AG09319 (cell line): Measurements from ENCODE around the gene HAP1.

Source experiments
- DNase-seq: peaks from one replicate; pipeline ENCODE4 v3.0.0-alpha.2; 2010; ENCODE audit warnings: low read depth; ENCODE audit errors: extremely low read depth
- TF ChIP-seq, protein P1 (sequence below): IDR thresholded peaks from 2 replicates; pipeline ENCODE4 v1.5.1; 2011; ENCODE audit warnings: low read depth, mild to moderate bottlenecking, inconsistent platforms, low read length, moderate library complexity

HAP1 gene

DNA sequence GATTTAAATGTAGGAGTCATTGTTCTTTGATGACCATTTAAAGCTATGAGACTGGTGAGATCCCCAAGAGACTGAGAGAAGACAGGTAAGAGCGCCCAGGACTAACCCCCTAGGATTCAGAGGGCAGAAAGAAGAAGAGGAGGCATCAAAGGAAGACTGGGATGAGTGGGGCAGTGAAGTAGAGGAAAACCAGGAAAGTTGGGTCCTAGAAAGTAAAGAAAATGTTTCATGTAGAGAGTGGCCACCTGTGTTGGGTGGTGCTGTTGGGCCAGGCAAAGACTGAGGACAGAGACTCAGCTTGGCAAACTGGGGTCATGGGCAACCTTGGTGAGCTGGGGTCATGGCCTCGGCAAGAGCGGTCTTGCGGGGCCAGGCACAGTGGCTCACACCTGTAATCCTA is 1.3 kb upstream of the HAP1 start:
- TF ChIP-seq, protein P1, sequence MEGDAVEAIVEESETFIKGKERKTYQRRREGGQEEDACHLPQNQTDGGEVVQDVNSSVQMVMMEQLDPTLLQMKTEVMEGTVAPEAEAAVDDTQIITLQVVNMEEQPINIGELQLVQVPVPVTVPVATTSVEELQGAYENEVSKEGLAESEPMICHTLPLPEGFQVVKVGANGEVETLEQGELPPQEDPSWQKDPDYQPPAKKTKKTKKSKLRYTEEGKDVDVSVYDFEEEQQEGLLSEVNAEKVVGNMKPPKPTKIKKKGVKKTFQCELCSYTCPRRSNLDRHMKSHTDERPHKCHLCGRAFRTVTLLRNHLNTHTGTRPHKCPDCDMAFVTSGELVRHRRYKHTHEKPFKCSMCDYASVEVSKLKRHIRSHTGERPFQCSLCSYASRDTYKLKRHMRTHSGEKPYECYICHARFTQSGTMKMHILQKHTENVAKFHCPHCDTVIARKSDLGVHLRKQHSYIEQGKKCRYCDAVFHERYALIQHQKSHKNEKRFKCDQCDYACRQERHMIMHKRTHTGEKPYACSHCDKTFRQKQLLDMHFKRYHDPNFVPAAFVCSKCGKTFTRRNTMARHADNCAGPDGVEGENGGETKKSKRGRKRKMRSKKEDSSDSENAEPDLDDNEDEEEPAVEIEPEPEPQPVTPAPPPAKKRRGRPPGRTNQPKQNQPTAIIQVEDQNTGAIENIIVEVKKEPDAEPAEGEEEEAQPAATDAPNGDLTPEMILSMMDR, result no peak
- no peak for DNase-seq

DNA sequence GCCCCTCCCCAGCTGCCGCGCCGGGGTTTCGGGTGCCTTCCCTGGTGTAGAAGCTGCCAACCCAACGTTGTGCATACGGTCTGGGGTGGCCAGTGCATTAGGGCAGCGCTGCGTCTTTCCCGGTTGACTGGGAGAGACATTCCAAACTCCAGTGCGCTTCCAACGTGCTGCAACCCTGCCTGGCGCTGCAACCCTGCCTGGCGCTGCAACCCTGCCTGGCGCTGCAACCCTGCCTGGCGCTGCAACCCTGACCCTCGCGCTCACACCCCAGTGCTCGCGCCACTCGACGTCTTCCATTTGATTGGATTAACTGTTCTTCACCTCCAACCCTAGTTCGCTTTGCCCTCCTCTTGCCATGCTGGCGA is 488 bp upstream of the HAP1 start:
- TF ChIP-seq, protein P1, result no peak
- no peak for DNase-seq

DNA sequence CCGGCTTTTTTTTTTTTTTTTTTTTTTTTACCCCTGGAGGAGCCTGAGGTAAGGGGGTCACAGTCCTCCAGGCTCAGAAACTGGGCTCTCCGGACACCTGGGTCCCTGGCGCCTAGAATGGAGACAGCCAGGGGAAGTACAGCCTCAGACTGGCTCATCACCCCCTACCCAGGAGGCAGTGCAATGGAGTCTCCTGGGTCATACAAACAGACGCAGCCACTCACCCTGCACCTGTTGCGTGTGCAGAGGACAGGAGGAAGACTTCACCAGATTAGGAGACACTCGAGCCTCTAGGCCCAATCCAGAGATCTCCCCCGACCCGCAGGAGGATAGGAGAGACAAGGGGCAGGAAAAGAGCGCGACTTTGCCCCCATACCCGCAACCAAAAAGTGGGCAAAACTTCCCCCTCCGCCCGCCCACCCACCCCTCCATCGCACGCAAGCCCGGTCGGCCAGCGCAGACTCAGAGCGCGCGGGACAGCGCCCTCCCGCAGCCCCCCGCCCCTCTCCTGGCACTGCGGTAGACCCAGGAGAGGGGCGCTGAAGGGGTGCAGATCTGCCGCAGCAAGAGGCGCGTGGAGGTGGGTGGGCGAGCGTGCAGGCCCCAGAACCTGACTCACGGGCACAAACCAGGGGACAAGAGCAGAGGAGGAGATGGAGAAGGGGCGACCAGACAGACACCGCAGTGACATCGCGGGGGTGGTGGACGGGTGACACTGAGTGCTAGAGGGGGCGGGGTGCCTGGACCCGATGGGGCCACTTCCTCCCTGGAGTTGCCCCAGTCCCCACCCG is 900 bp downstream of the HAP1 start:
- TF ChIP-seq, protein P1, result no peak

DNA sequence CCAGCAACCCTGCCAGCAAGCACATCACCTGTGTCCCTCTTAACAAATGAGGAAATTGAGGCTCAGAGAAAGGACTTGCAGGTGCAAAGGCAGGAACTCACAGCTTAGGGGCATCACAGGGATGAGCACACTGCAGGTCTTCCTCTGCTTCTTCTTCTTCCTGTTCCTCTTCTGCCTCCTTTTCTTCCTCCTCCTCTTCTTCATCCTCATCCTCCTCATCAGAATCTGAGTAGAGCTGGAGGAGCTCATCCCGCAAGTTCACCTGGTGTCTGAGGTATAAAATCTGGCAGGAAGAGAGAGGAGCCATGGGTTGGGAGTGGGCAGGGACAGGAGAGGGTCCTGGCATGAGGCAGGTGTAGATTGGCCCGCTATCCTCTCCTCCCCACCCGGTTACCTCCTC is 2.6 kb downstream of the HAP1 start:
- TF ChIP-seq, protein P1, result no peak
- DNase-seq, result no peak

More for the DNA sequence above, 900 bp downstream of the HAP1 start:
- no peak for DNase-seq

DNA sequence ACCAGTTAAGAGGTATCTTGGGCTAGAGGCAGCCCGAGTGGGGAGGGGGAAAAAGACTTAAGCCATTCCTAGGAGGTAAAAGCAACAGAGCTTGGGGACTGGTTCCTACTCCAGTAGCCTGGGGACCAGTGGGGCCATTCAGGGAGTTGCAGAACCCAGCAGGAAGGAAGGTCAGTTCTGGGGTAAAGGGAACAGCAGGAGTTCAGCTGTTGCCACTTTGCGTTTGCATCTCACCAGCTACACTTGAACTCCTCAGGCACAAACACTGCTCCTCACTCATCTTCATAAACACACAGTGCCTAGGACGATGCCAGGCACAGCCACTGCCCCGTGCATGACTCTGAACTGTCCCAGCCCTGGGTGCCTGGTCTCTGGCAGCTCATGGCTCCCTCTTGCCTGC is 4.0 kb downstream of the HAP1 start:
- DNase-seq, result no peak
- TF ChIP-seq, protein P1, result no peak

DNA sequence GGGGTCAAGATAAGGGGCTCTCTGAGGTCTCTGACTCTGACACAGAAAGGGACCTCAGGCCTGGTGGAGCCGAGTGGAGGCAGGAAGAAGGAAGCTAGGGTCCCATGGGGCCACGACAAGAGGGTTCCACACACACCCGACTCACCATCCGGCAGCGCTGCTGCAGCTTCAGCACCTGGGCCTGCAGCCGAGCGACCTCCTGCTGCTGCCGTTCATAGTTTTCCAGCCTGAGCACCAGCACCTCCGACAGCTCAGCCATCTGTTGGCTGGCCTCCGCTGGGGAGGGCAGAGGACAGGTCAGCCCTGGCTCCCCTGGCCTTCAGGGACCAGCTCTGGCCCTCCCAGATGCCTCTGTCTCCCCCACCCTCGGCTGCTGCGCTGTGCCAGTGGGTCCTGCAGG is 6.4 kb downstream of the HAP1 start:
- TF ChIP-seq, protein P1, result no peak
- no peak for DNase-seq

DNA sequence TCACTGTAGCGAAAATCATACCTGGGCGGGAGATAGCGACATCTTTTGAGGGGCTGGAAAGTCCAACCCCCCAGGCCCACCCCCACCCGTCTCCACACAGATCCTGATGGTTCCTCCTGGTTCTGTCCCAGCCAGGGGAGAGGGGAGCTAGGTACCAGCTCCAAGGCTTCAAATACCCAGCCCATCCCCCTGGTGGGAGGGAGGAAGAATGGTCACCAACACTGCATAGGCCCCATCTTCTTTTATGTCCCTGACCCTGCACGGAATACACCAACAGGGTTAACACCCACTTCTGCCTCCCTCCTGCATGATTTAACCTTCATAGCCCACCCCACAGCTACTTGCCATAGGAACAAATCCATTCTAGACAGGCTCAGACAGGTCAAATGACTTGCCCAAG is 9.3 kb downstream of the HAP1 start:
- TF ChIP-seq, protein P1, result no peak
- DNase-seq, result no peak
